Measurements from ENCODE around the gene NCAPH2.

NCAPH2 gene

DNA sequence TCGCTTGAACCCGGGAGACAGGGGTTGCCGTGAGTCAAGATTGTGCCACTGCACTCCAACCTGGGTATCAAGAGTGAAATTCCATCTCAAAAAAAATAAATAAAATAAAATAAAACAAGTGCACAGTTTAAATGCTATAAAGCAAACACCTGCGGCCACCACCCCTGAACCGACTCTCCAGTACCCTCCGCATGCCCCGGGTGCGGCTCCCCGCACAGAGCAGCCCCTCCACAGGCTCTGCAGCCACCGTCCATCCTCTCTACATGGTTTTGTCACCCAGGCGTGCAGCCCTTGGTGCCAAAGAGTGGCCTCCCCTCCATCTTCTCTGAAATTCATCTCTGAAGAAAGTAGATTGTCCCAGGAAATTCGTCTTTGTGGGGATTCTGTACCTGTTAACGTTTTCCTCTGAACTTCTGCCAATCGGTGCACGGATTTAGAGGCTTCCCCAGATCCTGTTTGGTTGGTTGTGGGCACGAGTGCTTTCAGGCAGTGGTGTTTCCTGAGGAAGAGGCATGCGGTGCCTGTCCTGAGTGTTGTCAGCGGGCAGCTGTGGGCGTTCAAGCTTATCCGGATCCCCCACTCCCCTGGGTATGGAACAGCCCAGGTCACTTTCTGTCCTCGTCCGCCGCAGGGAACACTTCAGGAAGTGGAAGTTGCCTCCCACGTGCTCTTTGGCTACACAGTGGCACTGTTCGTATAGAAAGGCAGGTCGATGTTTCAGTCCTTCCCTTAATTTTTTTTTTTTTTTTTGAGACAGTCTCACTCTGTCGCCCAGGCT is 17.3 kb upstream of the NCAPH2 start:
- DNase-seq = no peak

DNA sequence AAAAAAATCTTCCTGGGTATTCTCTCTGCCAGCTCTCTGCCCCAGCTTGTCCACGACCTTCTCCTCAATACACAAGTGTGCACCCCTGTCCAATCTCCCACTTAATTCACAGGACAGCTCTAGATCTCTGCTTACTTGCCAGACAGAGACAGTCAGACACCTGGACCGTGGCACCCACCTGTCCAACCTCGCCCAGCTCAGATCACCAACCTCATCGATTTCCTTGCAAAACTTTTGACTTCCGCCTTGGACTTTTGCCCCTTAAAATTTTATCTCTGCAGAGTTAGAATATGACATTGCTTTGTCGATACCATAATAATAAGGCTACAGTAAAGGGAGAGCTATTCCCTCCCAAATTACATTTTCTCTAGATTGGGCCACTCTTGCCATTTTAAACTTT is 10.9 kb upstream of the NCAPH2 start:
- DNase-seq = no peak

DNA sequence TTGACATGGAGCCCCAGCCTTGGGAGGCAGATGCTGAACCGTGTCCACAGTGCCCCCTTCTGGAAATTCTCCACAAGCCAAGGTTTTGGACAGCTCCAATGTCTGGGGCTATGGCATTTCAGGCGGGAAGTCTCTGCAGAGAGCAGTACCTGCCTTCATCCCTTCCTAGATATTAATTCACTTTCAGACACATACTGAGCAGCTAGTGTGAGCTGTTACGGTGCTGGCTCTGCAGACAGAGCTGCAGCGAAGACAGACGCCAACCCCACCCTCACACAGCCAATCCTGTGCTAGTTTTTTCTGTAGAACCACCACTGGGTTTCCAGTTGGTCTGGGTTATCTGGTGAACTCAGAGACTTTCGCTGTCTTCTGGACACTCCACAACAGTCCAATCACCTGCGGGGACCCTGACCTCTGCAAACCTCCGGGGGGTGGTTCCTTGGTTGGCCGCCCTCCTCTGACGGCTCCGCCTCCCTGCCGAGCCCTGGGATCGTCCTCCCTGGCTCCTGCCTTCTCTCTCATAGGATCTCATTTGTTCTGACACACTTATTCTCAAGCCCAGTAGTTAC is 9.6 kb upstream of the NCAPH2 start:
- peak in 10 of 14 donors; percentile 8 to 68 (median 25) for DNase-seq

DNA sequence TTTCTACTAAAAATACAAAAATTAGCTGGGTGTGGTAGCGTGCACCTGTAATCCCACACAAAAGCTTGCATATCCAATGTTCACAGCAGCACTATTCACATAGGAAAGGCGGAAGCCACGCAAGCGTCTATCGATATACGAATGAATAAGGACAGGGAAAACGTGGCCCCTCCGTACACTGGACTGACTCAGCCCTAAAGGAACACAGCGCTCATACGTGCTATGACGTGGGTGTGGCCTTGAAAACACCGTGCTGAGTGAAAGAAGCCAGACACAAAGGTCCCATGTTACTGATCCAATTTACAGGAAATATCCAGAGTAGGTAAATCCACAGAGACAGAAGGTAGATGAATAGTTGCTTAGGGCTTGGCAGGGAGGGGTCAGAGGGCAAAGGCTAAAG is 7.6 kb upstream of the NCAPH2 start:
- no peak for DNase-seq

DNA sequence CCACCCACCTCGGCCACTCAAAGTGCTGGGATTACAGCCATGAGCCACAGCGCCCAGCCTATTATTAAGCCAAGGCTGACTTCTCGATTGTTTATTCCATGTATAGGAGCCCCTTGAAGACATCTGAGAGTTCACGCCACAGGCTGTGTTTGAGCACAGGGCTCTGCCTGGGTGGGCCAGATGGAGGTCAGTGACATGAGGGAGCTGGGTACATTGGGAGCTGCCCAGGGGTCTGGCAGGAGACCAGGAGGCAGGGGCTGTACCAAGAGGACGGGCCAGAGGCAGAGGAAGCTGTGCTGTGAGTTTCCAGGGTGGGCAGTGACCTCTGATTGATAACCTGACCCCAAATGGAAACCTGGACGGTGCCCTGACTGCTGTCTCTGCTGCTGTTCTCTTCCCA is 5.9 kb upstream of the NCAPH2 start:
- DNase-seq = no peak

DNA sequence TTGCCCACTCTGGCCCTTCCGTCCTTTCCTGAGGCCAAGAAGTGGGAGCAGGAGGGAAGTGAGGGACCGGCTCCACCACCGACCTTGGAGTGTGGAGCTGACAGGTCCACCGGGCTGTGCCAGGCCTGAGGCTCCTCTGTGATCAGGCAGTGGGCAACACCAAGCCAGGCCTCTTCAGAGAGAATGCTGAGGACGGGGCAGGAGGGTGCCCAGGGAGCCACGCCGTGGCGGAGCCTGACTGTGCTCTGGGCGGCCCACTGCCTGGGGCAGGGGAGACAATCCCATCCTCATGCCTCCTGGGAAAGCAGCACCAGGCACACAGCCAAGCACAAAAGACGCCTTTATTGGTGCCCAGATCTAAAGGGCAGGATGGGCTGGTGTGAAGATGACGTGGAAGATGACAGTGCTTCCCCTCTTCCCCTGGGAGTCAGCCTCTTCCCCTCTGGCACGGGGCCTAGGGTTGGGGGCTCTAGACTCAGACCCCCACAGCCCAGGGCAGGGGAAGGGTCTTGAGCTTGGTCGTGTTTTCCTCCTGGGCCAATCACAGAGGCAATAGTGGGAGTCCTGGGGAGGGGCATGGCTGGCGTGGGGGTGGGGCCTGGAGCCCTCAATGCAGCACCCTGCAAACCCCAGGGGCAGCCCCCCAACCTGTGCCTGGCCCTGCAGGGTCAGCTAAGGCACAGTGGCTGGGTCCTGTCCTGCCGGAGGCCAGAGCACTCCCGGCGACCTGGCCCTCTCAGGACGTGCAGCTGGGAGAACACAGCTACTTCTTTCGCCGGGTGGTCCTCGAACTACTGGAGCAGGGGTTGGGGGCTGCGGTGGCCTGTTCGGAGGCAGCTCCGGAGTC is 5.2 kb upstream of the NCAPH2 start:
- no peak for DNase-seq

DNA sequence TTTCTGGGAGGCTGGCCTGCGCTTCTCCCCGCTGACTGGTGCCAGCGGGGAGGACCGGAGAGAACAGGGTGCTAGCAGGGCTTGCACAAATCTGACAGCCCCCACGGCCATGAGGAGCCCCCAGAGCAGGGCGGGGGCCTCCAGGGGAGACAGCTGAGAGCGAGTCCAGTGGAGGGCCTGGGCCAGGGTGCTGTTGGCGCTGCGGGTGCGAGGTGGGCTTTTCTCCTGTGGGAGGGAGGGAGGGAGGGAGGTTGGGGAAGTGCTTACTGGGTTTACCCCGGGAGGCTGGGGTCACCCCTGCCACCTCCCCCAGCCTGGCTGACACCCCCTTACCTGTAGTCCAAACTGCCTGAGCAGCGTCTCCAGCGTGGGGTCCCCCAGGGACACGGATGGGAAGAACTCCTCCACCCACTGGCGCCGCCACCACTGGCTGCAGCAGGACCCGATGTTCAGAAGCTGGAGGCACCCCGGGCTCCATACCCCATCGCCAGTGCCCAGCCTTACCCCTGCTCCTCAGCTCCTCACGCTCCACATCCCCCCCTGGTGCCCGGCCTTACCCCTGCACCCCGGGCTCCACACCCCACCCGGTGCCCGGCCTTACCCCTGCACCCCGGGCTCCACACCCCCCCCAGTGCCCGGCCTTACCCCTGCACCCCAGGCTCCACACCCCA is 4.4 kb upstream of the NCAPH2 start:
- no peak for DNase-seq

DNA sequence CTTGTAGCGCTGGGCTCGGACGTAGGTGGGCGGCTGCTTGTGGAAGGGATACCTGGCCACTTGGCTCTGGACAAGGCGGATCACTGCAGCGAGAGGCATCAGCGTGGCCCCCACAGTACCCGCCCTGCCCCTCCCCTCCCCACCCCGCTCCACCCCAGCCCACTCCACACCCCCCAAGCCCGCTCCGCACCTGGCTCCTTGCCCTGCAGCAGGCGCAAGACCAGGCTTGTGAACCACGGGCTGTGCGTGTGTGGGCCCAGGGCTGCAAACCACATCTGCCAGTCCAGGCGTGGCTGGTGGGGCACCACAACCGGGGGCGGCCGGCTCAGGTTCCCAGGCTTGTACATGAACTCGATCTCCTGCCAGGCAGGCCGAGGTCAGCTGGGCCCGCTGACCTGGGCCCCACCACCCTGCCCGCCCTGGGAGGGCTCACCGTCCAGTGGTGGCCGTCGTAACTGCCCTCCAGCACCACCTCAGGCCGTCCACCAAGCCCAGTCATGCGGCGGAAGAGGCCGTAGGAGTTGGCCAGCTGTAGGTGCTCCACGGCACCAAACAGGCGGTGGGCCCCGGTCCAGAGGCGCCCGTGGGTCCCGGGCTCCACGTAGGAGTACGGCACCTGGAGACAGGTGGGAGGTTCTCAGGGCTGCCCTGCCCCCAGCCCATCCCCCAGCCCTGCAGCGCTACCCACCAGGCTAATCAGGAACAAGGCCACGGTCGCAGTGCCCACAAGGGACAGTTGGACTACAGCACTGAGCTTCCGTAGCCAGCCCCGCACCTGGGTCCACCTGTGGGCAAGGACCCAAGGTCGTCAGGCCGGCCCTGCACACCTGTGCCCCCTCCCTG is 3.4 kb upstream of the NCAPH2 start:
- no peak for DNase-seq

DNA sequence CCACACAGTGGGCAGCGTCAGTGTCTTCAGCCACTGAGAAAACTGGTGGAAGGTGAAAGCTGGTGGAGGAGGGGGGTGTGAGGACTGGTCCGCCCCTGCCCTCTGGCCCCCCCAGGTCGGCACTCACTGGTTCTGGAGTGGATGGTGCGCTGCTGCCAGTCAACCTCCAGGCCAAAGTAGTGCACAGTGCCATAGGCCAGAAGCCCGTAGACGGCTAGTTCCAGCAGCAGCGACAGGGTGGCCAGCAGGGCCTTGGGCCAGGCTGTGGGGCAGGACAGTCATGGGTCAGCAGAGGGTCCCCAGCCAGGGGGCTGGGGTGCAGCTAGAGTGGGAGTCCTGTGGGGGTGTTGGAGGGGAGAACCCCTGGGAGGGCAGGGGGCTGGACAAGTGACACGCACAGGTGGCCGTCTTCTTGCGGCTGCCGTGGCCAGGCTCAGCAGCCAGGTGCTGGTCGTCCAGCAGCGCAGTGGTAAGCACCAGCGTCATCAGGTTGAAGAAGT is 2.7 kb upstream of the NCAPH2 start:
- no peak for DNase-seq

DNA sequence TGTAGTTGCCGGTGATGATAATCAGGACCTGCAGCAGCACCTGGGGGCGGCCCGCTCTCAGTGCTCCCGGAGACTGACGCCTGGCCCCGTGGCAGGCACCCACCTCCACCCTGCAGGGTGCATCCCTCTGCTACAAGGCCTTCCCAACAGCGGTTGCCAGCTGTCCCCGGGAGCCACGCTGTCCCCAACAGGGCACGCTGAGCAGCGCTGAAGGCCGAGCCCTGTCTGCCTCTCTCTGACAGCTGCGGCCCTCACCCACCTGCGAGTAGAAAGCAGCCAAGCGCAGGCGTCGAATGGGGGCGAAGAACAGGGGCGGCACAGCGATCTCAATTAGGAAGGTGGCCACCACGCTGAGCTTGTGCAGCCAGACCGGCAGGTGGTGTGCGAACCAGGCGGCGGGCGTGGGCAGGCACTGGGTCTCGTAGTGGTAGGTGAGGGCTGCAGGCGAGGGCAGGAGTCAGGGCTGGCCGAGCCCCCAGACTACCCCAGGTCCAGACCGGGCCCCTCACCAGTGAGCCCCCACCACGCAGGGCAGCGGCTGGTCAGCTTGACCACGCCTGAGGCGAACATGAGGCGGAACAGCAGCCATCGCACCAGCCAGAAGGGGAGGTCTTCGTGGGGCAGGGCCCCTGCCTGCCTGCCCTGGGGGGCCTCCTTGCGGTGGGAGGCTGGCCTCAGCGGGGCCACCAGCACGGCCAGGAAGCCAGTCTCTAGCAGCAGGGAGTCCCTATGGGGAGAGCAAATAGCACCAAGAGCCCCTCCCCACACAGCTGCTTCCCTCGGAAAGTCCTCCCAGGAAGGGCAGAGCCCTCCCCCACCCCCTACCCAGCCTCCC is 2.0 kb upstream of the NCAPH2 start:
- no peak for DNase-seq

DNA sequence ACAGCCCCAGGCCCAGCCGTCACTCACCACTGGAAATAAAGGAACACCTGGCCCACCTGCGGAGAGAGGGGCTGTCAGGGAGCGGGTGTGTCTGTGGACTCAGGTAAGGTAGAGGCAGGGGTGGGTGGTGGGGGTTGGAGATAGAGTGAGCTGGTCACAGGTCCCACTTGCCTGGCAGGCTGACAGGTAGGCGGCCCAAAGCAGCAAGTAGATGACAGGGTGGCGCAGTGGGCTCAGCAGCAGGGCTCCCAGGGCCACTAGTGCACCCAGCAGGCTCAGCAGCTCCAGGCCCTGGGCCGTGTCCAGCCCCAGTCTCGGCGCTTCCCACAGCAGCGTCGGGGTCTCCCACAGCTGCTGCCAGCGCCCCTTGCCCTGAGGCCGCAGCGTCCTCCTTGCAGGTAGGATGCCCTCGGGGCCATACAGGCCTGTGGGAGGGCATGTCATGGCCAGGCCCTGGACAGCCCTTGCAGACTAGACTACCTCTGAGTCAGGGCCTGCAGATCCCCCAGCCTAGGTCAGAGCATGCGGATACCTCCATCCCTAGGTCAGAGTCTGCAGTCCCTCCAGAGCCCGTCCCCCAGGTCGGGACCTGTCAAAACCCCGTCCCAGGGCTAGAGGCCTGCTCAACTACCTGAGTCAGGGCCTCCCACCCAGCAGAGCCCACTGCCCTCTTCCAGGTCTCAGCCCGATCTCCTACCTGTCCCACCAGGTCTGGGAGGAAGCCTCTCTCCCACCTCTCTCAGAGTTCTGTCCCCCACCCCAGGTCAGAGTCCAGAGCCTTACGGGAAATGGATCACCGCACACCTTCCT is 1.2 kb upstream of the NCAPH2 start:
- DNase-seq = no peak

DNA sequence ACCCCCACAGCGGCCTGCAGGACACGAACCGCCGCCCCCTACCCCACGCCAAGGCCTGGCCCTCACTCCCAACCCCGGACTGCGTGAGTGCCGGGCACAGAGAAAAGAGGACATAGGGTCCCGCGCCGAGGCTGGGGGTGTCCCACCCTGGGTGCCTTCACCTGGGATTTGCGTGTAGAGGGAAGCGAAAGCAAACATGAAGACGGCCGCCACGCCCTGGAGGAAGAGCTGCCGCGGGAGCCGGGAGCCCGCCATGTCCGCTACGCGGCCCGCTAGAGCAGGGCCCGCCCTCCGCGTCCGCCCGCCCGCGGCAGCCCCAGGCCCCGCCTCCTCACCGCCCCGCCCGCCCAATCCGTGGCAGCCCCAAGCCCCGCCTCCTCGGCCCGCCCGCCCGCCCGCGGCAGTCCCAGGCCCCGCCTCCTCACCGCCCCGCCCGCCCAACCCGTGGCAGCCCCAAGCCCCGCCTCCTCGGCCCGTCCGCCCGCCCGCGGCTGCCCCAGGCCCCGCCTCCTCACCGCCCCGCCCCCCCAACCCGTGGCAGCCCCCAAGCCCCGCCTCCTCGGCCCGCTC is 518 bp upstream of the NCAPH2 start, which contains the start of gene LMF2:
LMF2 (minus strand) TSS at position 282 of the 570 bp plus-strand sequence; CDS start at position 255, 27 bp downstream.
- peak in 7 of 14 donors; percentile 91 to 100 (median 99) for DNase-seq

DNA sequence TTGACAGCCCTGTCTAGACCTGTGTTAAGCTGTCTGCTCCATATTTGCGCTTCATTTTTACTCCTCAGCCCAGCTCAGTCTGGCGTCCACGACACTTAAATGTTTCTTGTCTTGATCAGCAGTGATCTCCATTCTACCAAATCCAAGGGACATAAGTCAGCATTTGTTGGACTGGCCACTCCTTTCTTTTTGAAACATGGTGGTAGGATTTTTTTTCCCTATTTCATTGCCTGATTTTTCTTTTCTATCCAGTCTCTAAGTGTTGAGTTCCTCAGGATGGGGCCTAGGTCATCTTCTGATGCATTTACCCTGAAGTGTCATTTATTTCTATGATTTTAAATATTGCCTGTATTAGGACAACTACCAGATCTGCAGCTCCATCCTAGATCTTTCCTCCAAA is 873 bp downstream of the NCAPH2 start:
- no peak for DNase-seq

DNA sequence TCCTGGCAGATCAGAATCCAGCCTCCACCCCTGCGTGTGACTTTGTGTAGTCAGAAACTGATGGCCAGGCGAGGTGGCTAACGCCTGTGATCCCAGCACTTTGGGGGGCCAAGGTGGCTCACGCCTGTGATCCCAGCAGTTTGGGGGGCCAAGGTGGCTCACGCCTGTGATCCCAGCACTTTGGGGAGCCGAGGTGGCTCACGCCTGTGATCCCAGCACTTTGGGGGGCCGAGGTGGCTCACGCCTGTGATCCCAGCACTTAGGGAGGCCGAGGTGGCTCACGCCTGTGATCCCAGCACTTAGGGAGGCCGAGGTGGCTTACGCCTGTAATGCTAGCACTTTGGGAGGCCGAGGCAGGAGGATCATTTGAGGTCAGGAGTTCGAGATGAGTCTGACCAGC is 5.2 kb downstream of the NCAPH2 start:
- DNase-seq = no peak

DNA sequence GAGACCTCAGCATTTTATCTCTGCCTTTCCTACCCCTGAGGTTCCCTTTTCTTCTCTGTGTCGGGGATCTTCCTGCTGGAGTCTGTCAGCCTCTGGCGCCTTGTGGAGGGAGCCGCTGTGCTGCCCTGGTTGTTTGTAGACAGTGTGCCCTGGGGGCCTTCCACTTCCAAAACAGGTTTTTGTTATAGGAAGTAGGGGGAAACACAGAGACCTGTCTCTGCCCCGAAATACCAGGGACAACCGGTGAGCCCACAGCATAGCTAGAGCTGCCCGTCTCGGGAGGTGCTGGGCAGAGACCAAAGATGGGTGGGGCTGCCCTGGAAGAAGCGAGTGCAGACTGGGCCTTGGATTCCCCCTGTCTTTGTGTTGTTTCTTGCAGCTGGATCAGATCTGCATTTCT is 8.0 kb downstream of the NCAPH2 start:
- DNase-seq = no peak

DNA sequence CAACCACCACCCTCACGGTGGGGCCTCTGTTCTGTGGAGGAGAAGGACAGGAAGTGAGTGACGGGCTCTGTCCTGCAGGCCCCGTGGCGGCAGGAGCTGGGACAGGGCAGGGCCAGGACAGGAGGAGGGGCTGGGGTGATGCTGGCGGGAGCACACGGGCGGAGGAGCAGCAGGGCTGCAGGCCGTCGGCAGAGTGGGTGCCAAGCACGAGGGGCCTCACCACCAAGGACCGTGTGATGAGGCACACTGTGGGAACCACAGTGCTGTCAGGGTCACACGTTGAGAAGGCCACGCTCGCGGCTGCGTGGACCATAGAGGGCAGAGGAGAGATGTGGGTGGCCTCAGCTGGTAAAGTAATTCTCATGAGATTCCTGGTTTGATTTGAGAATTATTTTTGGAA is 8.9 kb downstream of the NCAPH2 start:
- DNase-seq = no peak

DNA sequence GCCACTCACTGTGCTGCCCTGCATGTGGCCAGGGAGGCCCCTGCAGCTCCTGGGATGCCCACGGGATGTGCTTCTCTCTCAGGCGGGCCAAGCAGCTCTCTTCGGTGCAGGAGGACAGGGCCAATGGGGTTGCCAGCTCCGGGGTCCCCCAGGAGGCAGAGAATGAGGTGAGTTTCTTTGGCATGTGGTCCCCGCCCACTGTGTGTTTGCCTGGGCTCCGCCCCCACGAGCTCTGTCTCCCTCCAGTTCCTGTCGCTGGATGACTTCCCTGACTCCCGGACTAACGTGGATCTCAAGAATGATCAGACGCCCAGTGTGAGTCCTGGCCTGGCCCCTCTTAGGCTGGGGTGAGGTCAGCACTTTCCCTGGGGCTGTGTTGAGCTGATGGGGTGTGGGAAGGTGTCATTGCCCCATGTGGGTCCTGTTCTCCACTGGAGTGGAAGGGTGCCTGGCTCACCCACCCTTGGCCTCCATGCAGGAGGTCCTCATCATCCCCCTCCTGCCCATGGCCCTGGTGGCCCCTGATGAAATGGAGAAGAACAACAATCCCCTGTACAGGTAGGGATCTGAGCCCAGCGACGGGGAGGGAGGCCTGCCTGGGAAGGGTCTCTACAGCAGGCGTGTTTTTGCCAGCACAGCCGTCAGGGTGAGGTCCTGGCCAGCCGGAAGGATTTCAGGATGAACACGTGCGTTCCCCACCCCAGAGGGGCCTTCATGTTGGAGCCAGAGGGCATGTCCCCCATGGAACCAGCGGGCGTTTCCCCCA is 9.7 kb downstream of the NCAPH2 start:
- DNase-seq = no peak

DNA sequence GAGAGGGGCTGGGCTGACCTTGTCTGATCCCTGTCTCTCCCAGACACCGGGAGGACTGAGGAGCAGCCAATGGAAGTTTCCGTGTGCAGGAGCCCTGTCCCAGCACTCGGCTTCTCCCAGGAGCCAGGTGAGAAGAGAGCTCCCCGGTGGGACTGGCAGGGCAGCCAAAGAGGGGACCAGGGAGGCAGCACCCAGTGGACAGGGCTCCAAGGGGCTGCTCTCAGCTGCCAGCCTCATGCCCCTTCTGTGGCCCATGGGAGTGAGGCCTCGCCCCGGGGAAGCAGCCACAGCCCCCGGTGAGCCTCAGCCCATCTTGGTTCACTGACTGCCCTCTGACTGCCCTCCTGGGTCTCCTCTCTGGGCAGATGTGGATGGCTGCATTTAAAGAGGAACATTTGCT is 10.6 kb downstream of the NCAPH2 start:
- no peak for DNase-seq

DNA sequence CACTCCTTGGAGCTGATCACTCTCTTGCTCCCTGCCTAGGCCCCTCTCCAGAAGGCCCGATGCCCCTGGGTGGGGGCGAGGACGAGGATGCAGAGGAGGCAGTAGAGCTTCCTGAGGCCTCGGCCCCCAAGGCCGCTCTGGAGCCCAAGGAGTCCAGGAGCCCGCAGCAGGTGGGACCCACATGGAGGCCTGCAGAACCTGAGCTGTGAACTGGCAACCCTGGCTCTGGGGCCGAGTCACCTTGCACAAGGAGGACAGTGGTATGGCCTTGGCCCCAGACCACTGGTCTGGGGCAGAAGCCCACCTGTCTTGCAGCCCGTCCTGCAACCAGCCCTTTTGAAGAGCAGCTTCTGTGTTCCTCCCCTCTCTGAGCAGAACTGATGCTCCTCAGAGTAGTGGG is 11.1 kb downstream of the NCAPH2 start:
- no peak for DNase-seq

Data from C1 segment of cervical spinal cord (tissue), 14 donors.